NCI-H2227 treated with DMSO at 0.1 percent for 48 hours (cell line): Measurements from ENCODE around the gene SCARB1.
"Not testable (repeated sequence)": the region's sequence is repeated elsewhere in the genome, so short reads cannot be mapped to it uniquely, and the experiment has no call there.

Experiments
- DNase-seq: peaks from one replicate; lab custom pipeline; 2025; lab: John Stamatoyannopoulos, UW

SCARB1 gene

DNA sequence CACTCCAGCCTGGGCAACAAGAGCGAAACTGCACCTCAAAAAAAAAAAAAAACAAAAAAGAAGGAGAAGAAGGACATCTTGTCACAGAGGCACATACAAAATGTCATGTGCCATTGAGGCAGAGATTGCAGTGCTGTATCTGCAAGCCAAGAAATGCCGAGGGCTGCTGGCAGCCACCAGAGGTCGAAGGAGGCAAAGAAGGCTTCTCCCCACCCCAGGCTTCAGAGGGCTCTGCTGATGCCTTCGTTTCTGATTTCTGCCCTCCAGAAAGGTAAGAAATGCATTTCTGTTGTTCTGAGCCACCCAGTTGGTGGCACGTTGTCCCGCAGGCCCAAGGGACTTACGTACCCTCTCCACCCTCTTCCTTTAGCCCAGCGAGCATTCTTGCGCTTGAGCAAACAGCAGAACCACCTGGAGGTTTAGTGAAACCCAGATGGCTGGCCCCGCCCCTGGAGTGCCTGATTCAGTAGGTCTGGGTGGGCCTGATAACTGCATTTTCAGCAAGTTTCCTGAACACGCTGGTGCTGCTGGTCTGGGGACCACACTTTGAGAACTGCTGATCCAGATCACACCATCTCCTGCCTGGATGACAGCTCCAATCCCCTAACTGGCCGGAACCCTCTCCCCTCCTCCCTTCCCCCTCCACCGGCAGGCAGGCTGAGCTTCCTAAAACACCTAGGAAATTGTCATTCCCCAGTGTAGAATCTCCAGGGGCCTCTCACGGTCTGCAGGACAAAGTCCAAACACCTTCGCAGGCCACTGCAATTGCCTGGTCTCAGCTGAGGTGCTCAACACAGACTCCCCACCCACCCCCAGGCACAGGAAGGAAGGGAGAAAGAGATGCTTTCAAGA is 21.1 kb upstream of the SCARB1 start:
- DNase-seq = no peak

DNA sequence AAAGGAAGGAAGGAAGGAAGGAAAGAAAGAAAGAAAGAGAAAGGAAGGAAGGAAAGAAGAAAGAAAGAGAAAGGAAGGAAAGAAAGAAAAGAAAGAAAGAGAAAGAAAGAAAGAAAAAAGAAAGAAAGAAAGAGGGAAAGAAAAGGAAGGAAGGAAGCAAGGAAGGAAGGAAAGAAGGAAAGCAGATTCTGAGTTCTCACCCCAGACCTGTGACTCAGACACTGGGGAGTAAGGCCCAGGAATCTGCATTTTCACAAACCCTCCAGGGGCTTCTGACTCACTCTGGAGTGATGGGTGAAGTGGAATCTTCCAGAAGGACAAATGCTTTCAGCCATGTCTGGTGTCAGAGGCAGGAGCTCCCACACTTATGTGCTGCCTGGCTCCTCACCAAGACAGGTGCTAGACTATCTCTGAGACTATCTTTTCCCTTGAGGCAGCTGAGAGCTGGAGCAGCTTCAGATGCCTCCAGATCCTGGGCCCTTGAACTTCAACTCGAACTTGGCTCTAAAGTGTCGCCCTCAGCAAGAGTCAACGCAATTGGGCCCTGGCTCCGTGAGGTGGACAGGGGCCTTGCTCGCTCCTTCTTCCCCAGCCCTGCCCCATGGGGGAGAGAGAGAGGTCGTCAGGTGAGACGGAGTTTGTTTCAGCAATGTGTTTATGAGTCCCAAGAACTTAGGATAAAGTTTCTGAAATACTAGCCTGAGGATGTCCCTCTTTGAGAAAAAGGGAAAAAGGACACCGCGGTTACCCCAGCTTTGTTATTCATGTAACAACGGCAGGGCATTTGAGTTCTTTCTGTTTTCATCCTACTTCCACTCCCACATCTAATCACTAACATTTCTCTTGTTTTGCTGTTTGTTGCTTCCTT is 19.8 kb upstream of the SCARB1 start:
- no peak for DNase-seq

DNA sequence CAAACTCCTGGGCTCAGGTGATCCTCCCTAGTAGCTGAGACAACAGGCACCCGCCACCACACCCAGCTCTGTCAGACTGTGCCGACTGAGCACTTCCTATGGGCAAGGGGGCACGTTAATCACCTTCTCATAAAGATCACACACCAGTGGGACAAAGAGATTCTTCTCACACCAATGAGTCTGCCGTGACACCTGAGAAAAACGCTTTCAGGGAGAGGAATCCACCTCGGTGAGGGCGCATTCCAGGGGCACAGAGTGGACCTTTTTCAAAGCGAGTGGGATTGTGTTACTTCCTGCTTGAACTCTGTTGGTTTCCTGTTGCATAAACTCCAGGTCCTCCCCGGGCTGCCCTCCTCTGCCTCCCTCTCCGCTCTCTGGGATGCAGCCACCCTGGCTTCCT is 17.5 kb upstream of the SCARB1 start:
- no peak for DNase-seq

DNA sequence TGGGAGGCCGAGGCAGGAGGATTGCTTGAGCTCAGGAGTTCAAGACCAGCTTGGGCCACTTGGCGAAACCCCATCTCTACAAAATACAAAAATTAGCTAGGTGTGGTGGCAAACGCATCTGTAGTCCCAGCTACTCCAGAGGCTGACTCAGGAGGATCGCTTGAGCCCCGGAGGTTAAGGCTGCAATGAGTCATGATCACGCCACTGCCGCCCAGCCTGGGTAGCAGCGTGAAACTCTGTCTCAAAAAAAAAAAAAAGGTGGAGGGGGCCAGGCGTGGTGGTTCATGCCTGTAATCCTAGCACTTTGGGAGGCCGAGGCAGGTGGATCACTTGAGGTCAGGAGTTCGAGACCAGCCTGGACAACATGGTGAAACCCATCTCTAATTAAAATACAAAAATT is 16.7 kb upstream of the SCARB1 start:
- DNase-seq = not testable (repeated sequence)

DNA sequence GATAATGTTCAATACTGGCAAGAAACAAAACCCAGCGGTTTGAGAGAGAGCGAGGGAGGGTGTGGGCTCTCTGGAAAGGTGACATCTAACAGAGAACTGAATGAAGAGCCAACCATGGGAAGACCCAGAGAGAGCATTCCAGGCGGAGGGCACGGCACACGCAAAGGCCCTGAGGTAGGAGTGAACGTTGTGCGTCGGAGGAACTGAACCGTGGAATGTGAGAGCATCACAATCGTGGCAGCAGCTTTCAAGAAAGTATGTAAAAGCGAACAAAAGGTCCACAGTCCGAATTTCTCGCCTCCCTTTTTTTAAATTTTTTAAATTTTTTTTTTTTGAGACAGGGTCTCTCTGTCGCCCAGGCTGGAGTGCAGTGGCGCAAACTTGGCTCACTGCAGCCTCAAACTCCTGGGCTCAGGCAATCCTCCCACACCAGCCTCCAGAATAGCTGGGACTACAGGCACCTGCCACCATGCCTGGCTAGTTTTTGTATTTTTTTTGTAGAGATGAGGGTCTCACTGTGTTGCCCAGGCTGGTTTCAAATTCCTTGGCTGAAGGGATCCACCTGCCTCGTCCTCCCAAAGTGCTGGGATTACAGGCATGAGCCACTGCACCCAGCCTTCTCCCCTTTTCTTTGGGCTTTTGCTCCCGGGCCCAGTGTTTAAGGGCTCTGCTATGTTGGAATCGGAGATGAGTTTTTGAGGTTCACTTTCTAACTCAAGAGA is 15.3 kb upstream of the SCARB1 start:
- no peak for DNase-seq

DNA sequence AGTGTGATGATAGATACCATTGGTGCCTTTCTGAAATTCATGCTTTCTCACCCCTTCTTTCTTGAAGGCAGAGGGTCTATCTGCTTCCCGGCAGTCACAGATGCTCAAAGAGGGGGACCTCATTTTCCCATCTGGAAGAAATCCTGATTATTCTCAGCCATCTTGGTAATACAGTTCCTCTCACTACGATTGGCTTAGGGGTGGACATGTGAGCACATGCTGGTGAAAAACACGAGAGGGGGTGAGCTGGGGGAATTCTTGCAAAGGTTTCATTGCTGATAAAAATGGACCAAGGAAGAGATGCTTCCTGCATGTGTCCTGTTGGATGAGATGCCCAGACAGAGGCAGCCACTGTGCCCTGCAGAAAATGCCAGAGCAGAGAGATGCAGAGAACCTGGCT is 13.8 kb upstream of the SCARB1 start:
- no peak for DNase-seq

DNA sequence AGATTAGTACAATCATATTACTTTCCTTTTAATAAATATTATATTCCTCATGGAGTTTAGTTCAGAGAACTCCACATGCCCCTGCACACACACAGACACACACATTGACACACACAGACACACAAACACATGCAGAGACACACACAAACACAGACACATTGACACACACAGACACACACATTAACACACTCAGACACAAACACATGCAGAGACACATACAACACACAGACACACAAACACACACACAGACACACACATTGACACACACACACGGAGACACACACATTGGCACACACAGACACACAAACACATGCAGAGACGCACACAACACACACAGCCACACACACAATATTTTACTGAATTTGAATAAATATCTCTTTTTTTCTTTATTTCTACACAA is 12.5 kb upstream of the SCARB1 start:
- no peak for DNase-seq

DNA sequence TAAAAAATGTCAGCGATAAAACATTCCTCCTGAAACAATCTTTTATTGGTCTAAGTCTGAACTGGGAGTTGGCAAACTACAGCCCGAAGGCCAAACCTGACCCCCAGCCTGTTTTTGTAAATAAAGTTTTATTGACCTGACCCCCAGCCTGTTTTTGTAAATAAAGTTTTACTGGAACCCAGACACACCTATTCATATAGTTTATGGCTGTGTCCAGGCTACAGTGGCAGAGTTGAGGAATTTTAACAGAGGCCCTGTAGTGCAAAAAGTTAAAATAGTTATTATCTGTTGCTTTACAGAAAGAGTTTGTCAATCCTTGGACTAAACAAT is 12.1 kb upstream of the SCARB1 start:
- DNase-seq = no peak

DNA sequence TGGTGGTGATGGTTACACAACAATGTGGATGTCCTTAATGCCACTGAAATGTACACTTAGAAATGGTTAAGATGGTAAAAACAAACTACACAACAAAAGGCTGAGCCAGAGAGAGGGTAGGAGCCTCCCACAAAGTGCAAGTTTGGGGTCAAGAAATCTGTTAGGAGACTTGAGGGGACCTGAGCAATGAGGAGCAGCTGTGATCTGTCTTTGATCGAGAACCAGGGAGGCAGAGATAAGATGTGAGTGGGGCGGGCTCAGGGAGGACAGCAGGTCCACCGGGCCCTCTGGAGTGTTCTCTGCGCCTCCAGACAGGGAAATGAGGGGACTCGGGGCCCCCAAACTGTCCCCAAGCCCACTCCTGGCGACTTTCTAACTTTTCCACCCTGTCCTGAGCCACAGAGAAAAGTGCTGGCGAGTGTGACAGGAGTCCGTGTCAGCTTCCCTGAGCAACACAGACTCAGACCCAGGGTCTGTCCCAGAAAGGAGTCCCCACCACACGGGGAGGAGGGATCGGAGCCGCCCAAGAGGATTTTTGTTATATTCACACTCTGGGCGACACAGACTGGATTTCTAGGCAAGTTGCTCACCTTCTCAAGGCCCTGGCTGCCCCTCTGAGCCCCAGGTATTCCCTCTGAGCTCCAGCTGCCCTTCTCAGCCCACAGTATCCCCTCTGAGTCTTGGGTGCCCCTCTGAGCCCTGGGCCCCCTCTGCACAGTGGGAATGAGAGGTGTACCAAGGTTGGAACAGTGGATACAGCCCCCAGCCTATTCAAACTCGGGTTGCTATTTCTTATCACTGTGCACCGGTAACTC is 11.5 kb upstream of the SCARB1 start:
- DNase-seq = no peak

DNA sequence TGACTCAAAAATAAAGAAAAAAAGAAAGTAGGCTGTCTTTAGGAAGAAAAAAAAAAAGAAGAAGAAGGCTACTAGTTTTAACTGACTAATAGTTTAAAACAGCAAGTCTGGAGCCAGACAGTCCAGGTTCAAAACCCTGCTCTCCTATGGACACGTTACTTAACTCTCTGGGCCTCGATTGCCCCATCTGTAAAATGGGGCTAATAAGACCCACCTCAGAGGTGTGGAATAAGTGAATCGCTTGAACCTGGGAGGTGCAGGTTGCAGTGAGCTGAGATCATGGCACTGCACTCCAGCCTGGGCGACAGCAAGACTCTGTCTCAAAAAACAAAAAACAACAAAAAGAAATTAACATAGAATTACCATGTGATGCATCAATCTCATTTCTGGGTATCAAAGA is 10.5 kb upstream of the SCARB1 start:
- no peak for DNase-seq

DNA sequence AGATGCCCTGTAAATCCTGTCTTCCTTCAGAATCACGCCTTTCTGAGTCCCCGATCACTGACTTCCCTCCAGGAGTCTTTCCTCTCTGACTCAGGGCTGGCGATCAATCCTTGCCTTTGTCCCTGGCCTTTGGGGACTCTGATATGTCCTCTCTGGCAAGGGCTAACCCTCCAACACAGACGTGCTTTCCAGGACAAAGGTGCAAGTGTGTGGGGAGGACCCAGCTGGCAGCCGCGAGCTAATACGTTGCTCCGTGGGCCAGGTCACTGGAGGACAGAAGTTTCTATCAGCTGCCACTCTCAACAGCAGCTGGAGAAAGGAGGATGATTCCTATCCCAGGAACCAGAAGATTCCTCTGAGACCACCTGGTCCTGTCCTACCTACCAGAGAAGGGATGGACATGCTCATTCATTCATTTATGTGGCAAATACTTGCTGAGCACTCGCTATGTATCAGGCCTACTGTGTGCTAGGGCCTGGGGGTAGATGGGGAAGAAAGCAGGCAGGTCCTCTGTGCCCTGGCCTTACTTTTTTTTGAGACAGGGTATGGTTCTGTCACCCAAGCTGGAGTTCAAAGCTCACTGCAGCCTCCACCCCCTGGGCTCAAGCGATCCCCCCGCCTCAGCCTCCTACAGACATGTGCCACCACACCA is 8.5 kb upstream of the SCARB1 start:
- DNase-seq = no peak

DNA sequence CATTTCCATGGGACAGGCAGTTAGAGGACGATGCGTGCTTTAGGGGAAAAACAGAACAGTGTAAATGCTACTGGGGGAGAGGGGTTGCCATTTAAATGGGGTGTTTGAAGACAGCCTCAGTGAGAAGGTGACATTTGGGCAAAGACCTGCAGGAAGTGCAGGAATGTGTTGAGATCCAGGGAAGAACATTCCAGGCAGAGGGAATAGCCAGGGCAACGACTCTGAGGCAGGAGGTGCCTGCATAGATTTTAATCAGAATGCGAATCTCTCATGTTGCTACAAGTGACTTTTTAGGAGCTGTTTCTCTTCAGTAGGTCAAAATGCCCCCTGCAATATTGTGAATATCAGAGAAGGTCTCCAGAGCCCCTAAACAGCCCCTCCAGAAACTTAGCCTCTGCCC is 7.6 kb upstream of the SCARB1 start:
- DNase-seq = no peak

DNA sequence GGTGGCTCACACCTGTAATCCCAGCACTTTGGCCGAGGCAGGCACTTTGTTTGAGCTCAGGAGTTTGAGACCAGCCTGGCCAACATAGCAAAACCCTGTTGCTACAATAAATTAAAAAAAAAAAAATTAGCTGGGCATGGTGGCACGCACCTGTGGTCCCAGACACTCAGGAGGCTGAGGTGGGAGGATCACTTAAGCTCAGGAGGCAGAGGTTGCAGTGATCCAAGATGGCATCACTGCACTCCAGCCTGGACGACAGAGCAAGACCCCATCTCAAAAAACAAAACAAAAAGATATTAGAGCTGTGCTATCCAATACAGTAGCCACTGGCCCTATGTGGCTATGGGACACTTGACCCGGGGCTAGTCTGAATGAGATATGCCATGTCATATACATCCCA is 6.9 kb upstream of the SCARB1 start:
- no peak for DNase-seq

DNA sequence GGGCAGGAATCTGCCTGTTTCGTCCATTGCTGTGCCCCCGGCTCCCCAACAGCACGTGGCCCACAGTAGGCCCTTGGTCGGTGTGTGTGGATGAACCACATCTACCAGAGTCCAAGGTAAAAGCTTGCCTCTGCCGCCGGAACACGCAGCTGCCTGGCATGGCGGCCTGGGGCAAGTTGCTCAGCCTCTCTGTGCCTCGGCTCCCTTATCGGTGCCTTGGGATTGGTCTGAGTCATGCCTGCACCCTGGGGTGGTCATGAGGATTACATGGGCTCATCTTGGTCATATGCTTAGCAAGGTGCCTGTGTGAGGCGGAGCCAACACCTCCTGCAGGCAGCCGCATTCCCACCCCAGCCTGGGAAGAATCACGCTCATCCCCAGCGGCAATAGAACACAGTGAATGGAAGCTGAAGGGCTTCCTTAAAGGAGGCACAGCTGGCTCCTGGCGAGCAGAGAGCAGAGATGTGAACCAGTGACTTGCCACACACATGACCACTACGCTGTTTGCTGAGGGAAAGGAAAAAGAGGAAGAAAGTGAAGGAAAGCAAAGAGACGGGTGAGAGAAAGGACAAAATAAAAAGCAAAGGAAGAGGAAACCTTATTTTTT is 5.5 kb upstream of the SCARB1 start:
- no peak for DNase-seq

DNA sequence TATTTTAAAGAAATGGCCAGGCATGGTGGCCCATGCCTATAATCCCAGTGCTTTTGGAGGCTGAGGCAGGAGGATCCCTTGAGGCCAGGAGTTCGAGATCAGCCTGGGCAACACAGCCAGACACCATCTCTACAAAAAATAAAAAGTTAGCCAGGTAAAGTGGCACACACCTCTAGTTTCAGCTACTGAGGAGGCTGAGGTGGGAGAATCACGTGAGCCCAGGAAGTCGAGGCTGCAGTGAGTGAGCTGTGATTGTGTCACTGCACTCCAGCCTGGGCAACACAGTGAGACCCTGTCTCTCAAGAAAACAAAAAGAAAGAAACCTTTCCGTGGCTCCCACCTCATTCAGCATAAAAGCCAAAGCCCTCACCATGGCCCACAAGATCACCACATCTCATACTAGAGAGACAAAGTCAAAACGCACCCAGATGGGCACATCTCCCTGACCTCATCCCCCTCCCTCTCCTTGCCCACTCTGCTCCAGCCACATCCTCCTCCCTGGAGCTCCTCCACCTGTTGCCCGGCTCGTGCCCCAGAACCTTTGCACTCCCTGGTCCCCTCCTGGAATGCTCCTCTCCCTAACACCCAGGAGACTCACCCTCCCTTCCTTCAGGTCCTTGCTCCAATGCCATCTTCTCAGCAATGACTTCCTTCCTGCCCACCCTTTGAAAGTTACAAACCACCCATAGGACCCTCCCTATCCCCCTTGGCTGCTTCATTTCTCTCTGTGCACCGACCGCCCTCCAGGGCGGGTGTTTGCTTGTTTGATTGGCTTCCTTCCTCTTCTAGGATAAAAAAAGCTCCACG is 4.8 kb upstream of the SCARB1 start:
- DNase-seq = no peak

DNA sequence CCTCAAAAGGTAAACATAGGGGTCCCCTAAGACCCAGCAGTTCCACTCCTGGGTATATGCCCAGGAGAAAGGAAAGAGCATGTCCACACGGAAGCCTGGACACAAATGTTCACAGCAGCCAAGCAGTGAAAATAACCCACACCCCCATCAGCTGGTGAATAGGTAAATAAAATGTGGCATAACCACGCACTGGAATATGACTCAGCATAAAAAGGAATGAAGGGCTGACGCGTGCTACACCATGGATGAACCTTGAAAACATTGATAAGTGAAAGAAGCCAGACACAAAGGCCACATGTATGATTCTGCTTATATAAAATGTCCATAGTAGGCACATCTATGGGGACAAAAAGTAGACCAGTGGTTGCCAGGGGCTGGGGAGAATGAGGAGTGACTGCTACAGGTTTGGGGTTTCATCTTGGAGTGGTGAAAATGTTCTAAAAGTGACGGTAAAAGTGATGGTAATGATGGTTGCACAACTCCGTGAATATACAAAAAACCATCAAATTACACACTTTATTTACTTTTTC is 3.8 kb upstream of the SCARB1 start:
- DNase-seq = no peak

DNA sequence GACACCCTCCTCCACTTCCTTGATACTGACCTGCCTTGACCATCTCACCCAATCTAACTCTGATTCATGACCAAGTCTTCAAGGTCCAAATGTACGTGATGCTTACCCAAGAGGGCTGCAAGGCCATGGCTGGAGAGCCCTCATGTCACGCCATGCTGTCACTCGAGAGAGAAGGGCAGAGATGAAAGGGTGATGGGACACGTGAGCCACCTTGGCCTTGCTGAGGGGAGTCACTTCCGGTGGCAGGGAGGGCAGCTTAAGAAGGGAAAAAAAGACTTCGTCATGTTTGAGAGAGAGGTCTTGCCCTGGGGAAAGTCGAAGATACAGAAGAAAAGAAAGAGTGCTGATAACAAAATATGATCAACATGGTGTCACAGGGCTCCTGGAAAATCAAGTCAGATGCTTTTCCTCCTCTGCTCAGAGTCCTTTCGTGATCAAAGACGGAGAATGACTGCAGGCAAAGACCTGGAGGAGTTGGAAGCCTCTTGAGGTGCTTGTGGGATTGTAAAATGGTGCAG is 3.3 kb upstream of the SCARB1 start:
- DNase-seq = no peak

DNA sequence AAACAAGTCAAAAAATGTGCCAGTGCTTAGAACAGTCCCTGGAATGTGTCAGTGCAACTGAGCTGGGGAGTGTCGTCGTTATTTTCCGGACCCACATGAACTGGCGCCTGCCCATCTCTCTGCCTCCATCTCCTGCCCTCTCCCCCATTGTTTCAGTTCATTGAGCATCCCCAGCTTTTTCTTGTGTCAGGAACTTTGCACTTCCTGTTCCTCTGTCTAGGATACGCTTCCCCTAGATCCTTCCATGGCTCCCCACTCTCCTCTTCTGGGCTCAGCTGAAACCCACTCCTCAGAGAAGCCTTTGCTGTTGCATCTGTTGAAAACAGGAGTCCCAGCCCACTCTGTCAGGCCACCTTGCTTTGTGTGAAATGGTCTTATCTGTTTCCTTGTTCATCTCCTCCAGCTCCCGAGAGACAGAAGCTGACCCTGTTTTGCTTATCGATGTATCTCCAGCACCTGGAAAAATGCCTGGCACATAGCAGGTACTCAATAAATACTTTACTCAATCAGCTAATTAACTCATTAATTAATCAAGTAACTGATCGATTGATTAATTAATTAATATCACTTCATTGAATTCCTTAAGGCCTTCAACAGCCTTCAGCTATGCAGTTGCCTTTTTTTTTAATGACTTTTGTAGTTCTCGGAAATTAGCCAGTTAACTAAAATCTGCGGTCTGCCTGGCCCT is 2.7 kb upstream of the SCARB1 start:
- DNase-seq = no peak

DNA sequence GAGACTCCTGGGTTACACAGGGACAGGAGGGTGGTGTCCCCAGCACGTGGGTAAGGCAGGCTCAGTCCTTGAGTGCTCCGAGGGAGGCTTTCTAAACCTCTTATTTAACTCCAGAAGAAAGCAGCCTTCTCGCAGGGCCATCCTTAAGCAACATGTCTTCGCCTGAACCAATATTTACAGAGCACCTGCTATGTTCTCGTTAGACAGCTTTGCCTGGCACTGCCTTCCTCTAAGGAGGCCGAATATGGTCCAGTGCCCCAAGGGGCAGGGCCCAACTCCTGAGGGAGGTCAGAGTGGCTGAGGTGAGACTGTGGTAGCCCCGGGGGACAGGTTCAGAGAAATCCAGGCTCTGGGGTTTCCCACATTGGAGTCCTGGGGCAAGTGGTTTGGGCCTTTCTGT is 2.1 kb upstream of the SCARB1 start:
- no peak for DNase-seq
